ENCODE results near the gene GOLGB1. TPM values are rescaled to one million over a fixed set of nuclear protein-coding genes. Genes with fewer than 3 reads are reported as not detected.

Gene GOLGB1
- total and polyA plus RNA-seq, 10 of the 15 experiments (the other 5 are each of a cell fraction or from before 2014, with no cell fraction given), result 7.4 to 34.5 (median 21.8) TPM

GRCh38 chr3:121667333-121667732 lies 82.2 kb downstream of the GOLGB1 start (continued):
- TF ChIP-seq PRDM15 (CRISPR knock-in tag; IDR thresholded peaks at IDR 0.05), result no peak

GRCh38 chr3:121665488-121665887 lies 84.1 kb downstream of the GOLGB1 start:
- in situ Hi-C loops (cut with MboI), result no loop called here
- intact Hi-C loops (cut with micrococcal nuclease; ENCODE audit: unreplicated experiment), result loop anchor here (10.0 kb wide), 2 partner anchors 329 to 429 kb away; no protein-coding TSS in a partner anchor
- no peak overlapping the region for H3K27ac ChIP-seq (ENCODE audit: control insufficient read depth, insufficient read depth)
- H3K4me2 ChIP-seq (ENCODE audit: control insufficient read depth, insufficient read depth), result no peak overlapping the region
- no peak for DNase-seq (ENCODE audit: low read depth, low spot score)
- peaks cover 9% of the 10 kb centered on the region for H3K4me1 ChIP-seq (ENCODE audit: control insufficient read depth, insufficient read depth, low read length)
- H2AFZ ChIP-seq (ENCODE audit: control insufficient read depth, low read depth, low read length), result no peak overlapping the region
- no TSS peak for BruUV-seq (replicated peaks)
- SMC1A ChIA-PET (ENCODE audit: uncharacterized antibody, unreplicated experiment), result no interaction called here
- peaks cover 1% of the 10 kb centered on the region; the same call in 2 of the 3 replicates for H3K9me3 ChIP-seq (replicated peaks; ENCODE audit: control insufficient read depth, insufficient read depth, low read length)
- RAD21 ChIA-PET (ENCODE audit: unreplicated experiment), result no interaction called here
- peaks cover 2 to 27% of the 10 kb centered on the region in 2 experiments for H3K36me3 ChIP-seq (ENCODE audit: control insufficient read depth in 2 of 2, insufficient read depth in 2 of 2, low read length in 1 of 2)
- H3K79me2 ChIP-seq (ENCODE audit: control insufficient read depth, insufficient read depth, low read length), result peaks cover 1% of the 10 kb centered on the region
- H3K4me3 ChIP-seq, result no peak overlapping the region
- CTCF ChIA-PET, result no interaction called here
- no peak overlapping the region for H3K9ac ChIP-seq (ENCODE audit: control insufficient read depth, insufficient read depth, low read length)
- WGBS (ENCODE audit: insufficient coverage, insufficient replicate concordance, low lambda C conversion rate, missing lambda C conversion rate), result 76% methylated on average over 2 of the region's 2 CpGs
- POLR2A ChIA-PET, result no interaction called here
- ATAC-seq, result no peak
- no peak for FAIRE-seq
- TF ChIP-seq ZNF207 (IDR thresholded peaks at IDR 0.05; ENCODE audit: borderline replicate concordance) (no peak), CBX3 (IDR thresholded peaks at IDR 0.05; ENCODE audit: borderline replicate concordance, low read depth) (no peak), ZBED1 (IDR thresholded peaks at IDR 0.05; ENCODE audit: borderline replicate concordance) (no peak), BCL11A (IDR thresholded peaks at IDR 0.05; ENCODE audit: low read depth, low read length) (no peak), DPF2 (IDR thresholded peaks at IDR 0.05) (no peak), IKZF2 (IDR thresholded peaks at IDR 0.05) (no peak), SMARCA5 (IDR thresholded peaks at IDR 0.05) (no peak), ZBTB4 (CRISPR knock-in tag; IDR thresholded peaks at IDR 0.05) (no peak), SREBF2 (IDR thresholded peaks at IDR 0.05; ENCODE audit: low read length) (no peak), BRCA1 (IDR thresholded peaks at IDR 0.05; ENCODE audit: low read depth, low read length) (no peak), EP300 (IDR thresholded peaks at IDR 0.05; ENCODE audit: borderline replicate concordance in 1 of 2, control insufficient read depth in 1 of 2, low read depth in 2 of 2, low read length in 2 of 2) (no peak), GATAD2B (conservative IDR thresholded peaks at IDR 0.05; ENCODE audit: low read depth) (no peak), KDM1A (IDR thresholded peaks at IDR 0.05; ENCODE audit: borderline replicate concordance) (no peak)
- no peaks in the 10 kb centered on the region for H3K27me3 ChIP-seq (replicated peaks in 1 of 2; ENCODE audit: control insufficient read depth in 2 of 2, insufficient read depth in 2 of 2, low read length in 1 of 2)
- no peaks in the 10 kb centered on the region for H4K20me1 ChIP-seq (ENCODE audit: control insufficient read depth, insufficient read depth)

All from GM12878 (cell line).